Retina (tissue), 1 donor: ENCODE data around the gene CPEB4.

Source experiments
- DNase-seq: peaks from one replicate; pipeline ENCODE4 v3.0.0-alpha.2; 2016

CPEB4 gene

DNA sequence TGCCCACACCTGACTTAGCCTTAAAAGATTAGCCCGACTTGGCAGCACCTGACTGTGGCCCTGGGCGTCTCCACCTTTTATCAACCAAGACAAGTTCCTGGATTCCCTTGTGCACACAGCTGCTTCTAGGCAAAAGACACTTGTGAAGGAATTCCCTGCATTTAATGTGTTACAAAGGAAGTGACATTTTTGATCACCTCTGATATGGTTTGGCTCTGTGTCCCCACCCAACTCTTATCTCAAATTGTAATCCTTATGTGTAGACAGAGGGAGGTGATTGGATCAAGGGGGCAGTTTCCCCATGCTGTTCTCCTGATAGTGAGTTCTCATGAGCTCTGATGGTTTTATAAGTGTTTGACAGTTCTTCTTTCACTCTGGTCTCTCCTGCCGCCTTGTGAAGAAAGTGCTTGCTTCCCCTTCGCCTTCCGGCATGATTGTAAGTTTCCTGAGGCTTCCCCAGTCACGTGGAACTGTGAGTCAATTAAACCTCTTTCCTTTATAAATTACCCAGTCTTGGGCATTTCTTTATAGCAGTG, 2.6 kb upstream of the CPEB4 start:
- no peak for DNase-seq

DNA sequence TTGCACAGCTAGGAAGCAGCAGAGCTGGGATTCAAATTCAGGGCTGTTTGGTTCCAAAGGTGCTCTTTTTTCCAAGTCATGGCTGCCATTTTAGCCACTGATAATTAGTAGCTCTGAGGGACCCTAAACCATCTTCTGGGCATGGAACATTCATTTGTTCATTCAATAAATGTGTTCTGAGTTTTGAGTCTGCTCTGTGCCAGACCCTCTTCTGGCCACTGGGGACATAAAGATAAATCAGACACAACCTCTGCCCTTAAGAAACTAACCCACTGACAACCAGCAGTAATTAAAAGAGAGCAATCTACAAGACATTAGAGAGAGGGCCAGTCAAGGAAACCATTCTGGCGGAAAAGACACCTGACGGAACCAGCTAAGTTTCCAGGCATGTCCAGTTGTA, 2.0 kb upstream of the CPEB4 start:
- DNase-seq, result no peak

DNA sequence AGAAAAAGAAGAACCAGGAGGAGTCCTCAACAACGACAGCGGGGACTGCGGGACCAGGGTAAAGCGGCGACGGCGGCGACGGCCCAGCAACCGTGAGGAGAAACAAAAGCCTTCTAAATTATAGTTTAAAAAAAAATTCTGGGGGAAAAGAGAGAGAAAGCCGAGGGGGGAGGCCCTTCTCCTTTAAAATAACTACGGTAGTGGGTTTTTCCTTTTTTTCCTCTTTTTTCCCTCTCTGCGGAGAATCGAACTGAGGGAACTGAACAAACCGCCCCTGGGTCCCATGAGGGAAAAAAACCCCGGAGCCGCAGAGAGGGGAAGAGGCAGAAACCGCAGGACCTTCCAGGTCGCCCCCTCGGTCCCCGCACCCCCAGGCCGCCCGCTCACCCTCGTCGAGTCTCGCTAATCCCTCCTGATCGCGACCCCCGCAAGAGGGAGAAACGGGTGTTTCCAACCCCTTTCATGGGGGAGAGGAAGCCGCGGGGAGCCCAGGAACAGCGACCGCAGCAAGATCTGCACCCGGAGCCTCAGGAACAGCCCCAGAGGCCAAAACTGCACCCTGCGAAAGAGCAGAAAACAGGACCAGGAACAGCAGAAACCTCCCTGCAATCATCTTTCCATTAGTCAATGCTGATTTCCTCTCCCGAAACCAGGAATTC, 453 bp downstream of the CPEB4 start:
- DNase-seq, result no peak

DNA sequence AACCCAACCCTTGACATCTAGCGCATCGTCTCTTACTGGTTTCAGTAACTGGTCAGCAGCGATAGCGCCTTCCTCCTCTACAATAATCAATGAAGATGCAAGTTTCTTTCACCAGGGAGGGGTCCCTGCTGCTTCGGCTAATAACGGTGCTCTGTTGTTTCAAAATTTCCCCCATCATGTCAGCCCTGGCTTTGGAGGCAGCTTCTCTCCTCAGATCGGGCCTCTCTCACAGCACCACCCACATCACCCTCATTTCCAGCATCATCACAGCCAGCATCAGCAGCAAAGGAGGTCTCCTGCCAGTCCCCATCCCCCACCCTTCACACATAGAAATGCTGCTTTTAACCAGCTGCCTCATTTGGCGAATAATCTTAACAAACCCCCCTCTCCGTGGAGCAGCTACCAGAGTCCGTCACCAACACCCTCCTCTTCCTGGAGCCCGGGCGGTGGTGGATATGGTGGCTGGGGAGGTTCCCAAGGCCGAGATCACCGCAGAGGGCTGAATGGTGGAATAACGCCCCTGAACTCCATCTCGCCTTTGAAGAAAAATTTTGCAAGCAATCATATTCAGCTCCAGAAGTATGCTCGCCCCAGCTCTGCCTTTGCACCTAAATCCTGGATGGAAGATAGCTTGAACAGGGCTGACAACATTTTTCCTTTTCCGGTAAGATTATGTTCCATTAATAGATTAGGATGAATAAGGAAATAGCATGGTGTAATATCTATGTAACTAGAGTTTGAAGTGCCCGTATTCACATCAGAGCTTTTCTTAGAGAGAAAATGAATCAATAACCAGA, 2.2 kb downstream of the CPEB4 start:
- peak; percentile 70 for DNase-seq

DNA sequence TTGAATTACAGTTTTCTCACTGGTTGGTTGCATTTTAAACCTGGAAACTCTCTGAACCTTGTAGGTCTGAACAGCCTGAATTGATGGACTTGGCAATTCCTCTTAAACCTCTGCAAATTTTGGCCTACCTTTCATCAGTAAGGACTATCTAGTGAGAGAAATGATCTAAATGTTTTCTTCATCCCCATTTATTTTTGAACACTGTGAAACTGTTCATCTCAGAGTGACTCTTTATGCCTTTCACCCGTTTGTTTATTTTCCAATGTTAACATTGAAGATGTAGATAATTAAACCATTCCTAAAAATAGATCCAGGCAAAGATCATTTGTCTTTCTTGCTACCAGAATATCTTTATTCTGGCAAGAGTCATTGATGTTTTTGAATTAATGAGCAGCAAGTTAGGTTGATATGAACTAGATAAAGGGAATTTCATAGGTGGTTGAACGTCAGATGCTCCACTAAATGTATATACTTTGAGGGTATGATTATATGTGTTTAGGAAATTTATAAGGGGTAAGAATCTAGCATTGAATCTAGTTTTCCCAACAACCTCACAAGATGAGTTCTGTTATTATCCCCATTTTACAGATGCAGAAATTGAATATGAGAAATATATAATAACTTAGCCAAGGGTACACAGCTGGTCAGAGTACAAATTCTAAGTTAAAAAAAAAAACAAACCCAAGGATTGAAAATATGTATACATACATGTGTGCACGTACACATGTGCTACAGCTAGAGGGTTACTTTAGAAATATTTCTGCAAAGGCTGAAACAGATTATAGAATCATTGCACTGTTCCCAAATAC, 3.4 kb downstream of the CPEB4 start:
- no peak for DNase-seq

DNA sequence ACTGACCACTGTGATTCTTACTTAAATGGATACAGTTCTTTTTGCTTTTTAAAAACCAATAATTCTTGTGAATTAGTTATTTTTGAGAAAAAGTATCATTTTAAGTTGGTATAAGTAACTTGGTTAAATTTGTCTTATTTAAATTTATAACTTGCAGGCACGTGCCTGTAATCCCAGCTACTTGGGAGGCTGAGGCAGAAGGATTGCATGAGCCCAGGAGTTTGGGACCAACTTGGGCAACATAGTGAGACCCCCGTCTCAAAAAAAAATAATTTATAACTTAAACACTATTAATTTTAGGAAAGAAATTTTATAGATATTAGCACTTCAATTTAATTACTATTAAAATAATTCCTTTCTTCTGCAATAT, 5.0 kb downstream of the CPEB4 start:
- no peak for DNase-seq

DNA sequence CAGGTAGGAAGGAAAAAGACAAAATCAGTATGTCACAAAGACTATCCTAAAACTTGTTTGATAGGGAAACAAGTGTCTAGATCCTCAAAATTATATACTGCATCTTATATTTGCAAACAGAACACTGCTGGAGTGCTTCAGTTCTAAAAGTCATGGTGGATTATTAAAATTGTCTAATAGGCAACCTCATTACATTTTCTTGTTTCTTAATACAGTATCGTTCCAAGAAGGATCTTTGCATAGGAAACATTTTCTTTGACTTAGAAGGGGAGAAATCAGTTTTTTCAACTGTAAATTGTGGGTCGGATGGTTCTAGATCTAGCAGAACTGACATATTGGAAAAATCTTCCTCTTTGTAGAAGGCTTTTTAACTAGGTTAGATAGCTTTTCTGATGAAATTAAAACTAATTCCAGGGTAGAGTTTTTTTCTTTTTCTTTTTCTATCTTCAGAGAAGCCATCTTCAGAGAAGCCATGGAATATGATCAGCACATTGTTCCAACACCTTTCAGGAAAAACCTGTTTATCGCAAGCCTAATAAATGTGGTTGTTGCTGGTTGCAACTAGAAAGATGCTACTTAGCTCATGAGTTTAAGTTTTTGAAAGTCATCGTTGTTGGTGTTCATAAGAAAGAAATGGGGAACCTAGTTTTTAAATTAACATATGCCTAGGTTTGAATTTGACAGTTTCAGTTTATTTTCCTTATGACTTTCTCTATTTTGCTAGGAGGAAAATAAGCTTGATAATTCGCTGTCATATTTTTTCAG, 7.4 kb downstream of the CPEB4 start:
- no peak for DNase-seq

DNA sequence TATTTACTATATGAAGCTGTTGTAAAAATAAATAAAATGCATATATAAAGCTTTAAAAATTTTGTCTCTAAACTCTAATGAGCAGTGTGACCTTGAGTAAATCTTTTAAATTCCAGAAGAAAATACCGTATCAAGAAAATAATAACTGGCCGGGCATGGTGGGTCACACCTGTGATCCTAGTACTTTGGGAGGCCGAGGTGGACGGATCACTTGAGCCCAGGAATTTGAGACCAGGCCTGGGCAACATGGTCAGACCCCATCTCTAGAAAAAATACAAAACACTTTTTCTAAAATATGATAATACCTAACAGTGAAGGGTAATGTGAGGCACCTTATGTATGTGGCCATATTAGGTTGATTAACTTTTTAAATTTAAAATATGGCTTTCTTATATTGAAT, 8.5 kb downstream of the CPEB4 start:
- DNase-seq, result no peak

DNA sequence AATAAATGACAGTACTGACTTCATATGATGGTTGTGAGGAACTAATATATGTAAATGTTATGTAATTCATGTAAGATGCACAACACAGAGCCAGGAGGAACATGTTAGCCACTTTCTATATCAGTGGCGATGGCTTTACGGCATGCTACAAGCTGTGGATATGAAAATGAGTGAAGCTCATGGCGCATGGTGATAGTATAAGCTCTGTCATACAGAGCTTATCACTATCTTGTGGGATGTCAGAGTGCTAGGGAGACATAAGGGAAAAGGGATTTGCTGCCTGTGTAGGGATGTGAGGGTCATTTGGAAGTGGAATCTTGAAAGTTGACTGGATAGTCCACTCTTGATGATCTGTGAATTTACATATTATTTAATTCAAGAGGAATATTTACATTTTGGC, 13.6 kb downstream of the CPEB4 start:
- no peak for DNase-seq

DNA sequence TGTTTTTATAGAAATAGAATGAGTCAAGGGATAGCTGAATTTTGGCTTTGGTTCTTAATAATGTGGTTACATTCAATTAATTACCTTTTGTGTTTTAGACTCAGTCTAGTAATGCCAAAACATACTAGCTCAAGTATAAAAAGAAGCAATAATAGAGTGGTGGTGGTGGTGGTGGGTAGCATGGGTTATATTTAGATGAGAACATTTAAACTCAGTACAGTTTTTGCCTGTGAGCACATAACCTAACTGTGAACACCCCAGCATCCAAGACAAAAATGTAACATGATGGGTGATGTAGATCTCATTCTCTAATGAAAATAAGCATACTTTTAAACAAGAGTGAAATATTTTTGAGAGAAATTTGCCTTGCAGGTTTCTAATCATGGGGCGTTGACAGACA, 14.2 kb downstream of the CPEB4 start:
- no peak for DNase-seq

DNA sequence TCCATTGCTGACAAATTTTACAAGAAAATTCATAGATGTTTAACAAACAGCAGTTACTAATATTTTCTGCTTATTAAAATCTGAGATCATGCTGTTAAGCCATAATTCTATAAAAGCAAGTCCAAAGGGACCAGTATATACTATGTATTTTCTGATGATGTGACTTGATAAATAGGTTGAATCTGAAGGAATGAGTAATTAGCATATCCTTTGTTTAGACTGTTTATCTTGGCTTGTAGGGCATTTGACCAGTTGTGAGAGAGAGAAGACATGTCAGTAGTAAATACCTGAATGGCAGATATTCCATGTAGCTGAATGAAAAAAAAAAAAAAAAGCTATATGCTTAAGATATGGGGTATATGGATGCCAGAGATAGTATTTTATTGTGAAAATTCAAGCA, 14.6 kb downstream of the CPEB4 start:
- no peak for DNase-seq

DNA sequence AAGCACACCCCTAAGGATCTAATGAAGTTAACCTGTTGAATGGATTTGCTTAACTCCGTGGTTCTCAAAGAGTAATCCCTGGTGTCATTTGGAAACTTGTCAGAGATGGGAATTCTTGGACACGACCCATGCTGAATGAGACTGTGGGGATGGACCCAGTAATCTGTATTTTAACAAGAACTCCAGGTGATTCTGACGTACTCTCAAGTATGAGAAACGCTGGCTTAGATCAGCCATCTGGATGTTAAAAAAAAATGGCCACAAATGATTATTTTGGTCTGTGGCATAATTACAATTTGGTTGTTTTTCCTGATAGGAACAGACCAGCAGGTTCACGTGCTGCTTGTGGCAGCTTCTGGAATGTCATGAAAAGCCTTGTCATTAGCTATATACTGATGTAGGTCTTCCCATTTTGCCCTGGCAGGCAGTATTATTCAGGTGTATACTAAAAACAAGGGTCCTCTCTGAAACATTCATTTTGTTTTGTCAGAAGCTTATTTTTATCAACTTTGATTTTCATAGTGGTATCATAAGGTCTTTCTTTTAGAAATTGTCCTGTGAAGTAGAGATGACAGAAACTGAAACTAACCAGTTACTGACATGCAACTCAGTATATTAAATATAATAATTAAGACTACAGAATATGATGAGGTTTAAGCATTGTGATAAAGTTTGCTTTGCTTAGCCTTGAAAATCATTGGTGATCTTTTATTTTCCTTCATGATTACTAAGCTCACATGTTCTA, 15.4 kb downstream of the CPEB4 start:
- DNase-seq, result no peak

DNA sequence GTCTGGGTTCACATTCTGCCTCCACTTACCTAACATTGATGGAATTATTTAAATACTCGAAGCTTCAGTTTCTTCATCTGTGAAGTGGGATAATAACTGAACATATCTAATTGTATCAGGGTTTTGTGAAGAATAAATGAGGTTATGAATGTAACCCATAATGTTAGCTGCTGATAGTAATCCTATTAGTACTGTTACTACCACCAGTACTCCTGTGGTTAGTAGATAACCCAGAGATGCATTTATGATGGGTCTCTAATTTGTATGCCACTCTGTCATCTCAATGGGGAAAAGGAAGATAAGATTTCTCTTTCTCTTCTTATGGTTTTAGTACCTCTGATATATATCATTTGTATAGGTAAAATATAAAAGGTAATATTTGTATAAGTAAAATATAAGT, 16.0 kb downstream of the CPEB4 start:
- no peak for DNase-seq

DNA sequence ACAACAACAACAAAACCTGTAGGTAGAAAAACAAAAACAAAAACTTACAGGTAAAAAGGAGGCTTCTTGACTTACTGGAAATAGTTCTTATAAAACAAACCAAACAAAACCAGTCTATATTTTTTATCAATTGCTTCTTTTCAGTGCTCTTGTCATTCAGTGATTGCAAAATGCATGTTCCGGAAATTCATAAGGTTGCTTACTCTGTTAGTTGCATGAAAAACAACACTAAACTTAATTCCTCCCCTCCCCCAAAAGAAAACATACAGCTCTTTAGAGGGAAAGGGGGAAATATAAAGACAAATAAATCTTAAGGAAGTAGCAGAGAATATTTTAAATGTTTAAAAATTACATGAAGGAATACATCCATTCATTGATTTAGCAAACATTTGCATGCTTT, 19.1 kb downstream of the CPEB4 start:
- DNase-seq, result no peak

DNA sequence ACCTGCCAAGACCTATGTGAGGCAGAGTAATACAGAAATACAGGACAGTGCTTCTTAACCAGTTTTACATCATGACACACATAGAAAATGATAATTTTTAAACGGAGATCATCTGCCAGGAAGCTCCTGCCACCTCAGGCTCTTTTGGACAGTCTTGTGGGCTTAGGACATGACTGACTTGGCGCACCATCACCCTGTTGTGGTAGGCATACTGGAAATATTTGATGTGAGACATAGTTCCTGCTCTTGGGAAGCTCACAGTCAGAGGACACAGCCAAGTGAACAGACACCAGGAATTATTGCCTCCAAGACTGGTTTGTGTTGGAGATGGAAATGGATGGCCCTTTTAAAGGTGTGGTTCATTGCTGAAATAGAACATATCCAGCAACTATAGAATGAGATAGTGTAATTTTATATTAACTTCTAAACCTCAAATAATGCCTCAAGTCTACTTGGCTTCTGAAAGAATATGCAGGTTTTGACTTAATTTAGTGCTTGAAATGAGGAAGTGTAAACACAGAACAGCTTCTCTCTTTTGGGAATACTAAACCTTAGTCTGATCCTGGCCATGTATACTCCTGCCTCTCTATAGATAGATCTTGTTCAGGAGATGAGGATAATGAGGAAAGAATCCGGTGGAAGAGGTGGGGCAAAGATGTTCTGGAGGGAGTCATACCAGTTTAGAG, 19.7 kb downstream of the CPEB4 start:
- DNase-seq, result no peak

DNA sequence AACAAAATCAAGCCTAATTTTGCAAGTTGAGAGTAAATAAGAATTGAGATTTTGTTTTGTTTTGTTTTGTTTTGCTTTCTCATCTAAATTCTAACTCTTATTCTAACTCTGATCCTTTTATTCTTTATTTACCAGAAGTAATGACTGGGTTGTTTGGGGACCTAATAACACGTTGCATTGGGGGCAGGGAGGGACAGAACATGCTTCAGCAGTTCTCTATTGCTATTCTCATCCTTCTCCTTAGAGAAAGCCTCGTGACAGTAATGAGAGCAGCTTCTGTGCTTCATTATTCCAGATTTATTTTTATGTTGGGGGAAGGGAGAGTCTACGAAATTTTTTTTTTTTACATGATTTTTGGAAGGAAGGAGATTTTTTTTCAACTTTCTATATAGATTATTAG, 21.1 kb downstream of the CPEB4 start:
- DNase-seq, result no peak

DNA sequence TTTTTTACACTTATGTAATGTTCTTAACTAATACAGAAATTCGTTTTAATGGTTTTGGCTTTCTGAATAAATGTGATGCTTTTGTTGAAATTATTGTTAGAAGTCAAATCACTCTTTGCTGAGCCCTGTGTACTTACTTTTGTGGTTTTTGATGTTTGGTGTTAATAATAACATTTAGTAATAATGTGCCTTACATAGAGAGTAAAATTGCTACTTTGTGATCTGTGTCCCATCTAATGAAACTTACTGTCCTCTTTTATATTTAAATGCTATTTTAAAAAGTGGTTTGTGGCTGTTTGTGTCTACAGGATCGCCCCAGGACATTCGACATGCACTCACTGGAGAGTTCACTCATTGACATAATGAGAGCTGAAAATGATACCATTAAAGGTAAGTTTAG, 22.1 kb downstream of the CPEB4 start:
- no peak for DNase-seq

DNA sequence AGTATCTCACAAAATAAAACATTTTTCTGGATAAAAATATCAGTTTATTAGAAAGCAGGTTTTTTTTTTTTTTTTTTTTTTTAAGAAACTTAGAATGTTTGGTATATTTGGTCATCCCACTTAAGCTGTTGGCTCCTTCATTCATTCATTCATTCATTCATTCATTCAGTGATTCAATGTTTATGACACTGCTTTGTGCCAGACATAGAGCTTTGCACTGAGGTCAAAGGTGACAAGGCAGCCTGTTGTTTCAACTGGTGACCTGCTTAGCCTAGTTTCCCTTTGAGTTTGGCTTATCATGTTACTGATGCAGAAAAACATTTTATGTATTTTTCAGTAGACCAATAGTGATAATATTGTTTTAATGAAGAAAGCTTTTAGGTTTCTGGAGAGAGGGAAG, 23.5 kb downstream of the CPEB4 start:
- DNase-seq, result no peak

DNA sequence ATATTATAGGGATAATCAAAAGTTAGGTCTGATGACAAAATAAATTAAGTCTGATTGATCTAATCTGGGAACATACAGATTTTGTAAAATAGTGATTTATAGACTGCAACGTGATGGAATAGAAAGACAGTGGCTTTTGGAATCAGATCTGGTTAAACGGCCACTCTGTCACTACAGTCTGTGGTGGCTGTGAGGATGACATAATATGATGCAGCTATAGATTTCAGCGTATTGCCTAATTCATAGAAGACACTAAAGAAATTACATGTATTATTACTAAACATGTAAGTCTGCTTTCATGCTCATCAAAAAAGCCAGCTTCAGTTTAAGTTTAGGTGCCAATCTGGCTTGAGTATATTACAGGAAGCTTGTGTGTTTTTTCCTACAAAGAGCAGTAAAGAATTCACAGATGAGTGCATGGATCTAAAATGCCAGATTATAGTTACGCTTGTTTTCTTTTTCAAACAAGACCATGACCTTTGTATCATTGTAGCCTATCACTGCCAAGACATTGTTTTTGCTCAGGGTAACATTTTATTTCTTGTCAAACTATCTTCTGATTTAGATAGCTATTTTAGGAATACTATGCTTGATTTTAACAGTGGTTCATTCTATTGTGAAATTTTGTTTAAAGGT, 25.7 kb downstream of the CPEB4 start:
- no peak for DNase-seq

DNA sequence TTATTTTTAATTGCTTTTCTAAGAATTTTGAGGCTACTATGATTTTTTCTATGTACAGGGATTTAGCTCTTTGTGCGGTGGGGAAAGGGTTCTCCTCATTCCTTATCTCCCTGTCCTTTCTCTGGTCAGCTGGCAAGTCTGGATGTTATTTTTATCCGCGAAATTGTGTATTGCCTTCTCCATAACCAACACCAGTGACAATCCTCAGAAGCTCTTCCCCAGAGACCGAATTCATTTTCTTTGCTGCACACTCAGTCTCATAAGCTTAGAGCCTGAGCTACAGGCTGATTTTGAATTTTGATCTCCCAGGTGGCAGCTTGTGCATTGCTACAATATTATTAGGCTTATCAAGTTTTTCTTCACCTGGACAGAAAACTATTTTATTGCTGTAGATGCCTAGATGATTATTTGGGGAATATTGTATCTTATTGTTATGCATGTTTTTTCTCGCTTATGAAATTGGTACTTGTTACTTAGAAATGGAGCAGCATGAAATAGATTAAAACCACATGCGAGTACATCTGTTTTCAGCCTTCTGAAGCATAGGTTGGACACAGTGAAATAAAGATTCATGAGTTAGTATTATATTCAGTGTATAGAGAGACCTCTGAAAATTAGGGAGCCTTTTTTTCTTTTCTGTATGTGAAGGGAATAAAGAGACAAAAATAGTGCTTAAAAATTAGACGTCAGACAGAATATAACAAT, 27.3 kb downstream of the CPEB4 start:
- no peak for DNase-seq
